HG02678 (cell line): ENCODE measurements around the gene MBD3.

ENCODE experiments used
- ATAC-seq: cut with Tn5 transposase; IDR thresholded peaks from one replicate; pipeline ENCODE4 v1.9.1; 2021; ENCODE audit warnings: mild to moderate bottlenecking, moderate library complexity; ENCODE audit not compliant: unreplicated experiment

Gene MBD3

DNA sequence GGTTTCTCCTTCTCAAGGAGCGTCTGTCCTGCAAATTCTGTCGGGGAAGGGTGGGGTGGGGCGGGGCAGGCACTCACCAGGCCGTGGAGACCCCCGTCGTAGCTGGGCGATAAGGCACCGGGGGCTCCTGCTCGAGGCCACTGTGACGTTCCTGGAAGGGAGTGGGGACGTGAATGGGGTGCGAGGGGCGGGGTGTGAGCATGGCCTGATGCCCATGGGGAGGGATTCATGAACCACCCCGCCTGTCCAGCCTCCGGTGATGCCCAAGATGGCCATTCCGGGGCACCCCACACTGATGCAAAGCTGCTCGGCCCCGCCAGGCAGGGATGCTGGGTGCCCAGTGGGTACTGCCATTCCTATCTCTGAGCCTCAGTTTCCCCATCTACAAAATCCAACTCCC is 27.0 kb upstream of the MBD3 start:
- ATAC-seq: no peak

GRCh38 chr19:1619094-1619439 is 26.4 kb upstream of the MBD3 start:
- no peak for ATAC-seq

DNA sequence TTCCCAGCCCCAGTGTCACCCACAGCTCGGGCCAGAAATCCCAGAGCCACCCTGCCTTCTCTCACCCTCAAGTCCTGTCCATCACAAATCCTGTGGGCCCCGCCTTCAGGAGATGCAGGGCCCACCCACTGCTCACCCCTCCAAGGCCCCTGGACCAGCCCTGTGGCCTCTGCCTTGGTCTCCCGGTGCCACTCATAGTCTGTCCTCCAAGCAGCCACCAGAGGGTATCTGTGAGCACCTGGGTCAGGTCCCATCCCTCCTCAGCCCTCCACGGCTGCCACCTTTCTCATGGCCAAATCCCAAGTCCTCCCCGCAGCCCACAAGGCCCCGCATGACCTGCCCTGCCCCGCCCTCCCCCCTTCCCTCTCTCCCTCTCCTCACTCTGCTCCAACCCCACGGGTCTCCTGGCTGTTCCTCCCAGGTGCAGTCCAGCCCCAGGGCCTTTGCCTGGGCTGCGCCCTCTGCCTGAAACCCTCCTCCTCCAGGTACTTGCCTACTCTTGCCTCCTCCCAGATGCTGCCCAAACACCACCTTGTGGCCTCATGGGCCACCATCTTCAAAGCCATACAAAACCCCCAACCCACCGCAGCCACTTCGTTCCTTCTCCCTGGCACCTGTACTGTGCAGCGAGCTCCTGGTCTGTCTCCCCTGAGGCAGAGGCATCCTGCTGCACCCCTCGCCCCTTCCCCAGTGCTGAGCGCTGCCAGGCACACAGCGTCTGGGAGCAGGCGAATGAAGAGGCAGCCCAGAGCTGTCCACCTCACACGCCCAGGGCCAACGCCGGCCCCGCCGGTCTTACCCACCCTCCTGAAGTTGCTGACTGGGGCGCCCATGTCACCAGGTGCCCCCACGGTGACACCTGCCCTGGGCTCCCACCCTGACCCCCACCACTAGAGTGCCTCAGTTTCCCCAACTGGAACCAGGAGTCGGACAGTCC is 25.8 kb upstream of the MBD3 start:
- ATAC-seq: no peak

GRCh38 chr19:1616875-1617274 is 24.2 kb upstream of the MBD3 start:
- no peak for ATAC-seq

GRCh38 chr19:1616396-1616795 is 23.7 kb upstream of the MBD3 start:
- ATAC-seq: no peak

DNA sequence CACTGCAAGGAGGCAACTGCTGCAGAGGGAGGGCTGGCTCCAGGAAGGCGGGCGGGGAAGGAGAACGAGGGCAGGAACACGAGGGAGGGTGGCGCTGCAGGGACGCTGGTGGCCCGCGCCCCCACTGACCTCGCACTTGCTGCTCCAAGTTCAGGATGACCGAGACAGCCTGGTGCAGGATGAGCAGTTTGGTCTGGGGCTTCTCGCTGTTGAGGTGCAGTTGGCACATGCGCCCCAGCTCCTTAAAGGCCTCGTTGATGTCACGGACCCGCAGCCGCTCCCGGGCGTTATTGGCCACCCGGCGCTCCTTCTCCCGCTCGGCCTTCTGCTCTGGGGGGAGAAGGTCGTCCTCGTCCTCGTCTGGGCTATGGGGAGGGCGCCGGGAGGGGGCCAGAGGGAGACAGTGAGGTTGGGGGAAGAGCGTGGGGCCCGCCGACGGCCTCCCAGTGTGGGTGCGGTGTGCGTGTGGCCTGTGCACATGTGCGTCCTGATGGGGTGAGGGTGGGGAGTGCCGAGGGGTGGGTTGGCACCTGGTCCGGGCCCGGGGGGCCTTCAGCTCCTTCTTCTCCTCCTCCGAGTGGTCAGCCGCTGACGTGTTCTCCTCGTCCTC is 22.6 kb upstream of the MBD3 start:
- no peak for ATAC-seq

DNA sequence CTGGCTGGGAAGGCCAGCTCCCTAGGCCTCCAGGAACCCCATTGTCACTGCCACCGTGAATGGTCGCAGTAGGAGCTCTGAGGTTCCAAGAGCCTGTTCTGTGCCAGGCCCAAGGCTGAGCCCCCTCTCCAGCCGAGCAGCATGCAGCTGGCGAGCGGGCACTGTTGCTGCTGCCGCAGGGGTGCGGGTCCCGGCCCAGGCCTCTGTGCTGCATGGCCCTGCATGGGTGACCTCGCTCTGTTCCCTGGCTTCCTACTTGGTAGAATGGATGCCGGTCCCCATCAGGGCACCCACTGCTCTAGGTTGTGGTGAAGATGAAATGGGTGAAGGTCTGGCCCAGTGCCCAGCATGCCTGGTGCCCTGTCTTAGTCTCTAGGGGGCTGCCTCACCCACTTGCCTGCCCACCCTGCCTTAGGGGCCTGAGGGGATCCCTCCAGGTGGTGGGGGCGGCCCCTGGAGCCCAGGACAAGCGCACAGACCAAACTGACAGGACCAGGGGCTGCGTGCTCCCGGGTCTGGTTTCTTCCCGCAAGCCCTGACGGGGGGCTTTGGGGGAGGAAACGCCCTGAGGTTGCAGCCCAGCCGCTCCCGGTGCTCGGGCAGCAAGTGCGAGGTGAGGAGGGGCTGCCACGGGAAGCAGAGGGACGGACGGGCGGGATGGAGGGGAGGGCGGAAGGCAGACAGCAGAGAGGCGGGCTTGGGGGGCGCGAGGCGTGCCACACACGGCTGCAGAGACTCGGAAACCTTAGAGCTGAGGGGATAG is 21.3 kb upstream of the MBD3 start:
- ATAC-seq: no peak

GRCh38 chr19:1613146-1613545 is 20.5 kb upstream of the MBD3 start:
- no peak for ATAC-seq

GRCh38 chr19:1612114-1613086 is 19.7 kb upstream of the MBD3 start:
- no peak for ATAC-seq

GRCh38 chr19:1611353-1611752 is 18.7 kb upstream of the MBD3 start:
- no peak for ATAC-seq

DNA sequence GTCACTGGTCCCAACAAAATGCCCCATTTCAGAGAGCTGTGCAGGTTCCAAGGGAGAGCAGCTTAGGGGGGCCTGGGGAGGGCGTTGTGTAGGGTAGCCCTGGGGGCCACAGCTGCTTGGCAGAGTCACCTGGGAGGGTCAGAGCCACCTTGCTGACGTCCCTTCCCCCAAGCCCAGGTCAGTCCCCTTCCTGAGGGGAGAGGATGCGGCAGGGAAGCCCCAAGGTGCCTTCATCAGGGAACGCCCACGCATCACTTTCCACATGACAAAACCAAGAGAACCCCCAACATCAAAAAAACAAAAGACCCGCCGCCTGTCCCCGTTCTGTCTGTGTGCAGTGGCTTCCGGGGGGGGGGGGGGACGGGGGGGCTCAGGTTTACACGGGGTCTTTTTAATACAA is 17.9 kb upstream of the MBD3 start:
- no peak for ATAC-seq

- no peak for ATAC-seq
Observed at GRCh38 chr19:1609680-1610474, 17.2 kb upstream of the MBD3 start.

GRCh38 chr19:1609103-1609396 is 16.4 kb upstream of the MBD3 start:
- ATAC-seq: no peak

DNA sequence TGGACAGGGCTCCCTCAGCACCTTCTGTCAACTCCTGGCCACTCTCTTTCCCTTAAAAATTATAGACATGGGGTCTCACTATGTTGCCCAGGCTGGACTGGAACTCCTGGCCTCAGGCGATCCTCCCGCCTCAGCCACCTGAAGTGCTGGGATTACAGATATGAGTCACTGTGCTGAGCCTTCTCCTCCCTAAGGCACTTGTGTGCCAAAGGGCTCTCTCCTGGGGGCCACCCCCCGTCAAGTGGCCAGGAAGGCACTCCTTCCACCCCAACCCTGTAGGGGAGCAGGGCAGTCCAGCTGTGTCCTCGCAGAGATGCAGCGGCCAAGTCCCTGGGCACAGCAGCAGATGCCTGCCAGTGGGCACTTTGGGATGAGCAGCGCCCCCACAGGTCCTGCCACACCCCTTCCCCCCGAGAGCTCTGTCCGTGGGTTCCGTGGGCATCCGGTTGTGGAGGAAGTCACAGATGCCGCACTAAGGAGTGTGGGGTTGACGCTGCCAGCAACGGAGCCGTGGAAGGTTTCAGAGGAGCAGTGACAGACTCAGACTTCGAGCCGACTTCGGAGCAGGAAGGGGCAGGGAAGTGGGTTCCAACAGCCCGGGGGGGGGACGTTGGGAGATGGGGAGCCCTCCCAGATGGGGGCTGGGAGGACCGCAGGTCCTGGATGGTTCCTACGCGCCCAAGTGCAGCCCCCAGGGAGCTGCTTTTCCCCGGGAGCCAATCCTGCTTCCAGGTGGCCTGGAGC is 15.9 kb upstream of the MBD3 start:
- no peak for ATAC-seq

- ATAC-seq: no peak
Observed at GRCh38 chr19:1606138-1606651, 13.5 kb upstream of the MBD3 start.

DNA sequence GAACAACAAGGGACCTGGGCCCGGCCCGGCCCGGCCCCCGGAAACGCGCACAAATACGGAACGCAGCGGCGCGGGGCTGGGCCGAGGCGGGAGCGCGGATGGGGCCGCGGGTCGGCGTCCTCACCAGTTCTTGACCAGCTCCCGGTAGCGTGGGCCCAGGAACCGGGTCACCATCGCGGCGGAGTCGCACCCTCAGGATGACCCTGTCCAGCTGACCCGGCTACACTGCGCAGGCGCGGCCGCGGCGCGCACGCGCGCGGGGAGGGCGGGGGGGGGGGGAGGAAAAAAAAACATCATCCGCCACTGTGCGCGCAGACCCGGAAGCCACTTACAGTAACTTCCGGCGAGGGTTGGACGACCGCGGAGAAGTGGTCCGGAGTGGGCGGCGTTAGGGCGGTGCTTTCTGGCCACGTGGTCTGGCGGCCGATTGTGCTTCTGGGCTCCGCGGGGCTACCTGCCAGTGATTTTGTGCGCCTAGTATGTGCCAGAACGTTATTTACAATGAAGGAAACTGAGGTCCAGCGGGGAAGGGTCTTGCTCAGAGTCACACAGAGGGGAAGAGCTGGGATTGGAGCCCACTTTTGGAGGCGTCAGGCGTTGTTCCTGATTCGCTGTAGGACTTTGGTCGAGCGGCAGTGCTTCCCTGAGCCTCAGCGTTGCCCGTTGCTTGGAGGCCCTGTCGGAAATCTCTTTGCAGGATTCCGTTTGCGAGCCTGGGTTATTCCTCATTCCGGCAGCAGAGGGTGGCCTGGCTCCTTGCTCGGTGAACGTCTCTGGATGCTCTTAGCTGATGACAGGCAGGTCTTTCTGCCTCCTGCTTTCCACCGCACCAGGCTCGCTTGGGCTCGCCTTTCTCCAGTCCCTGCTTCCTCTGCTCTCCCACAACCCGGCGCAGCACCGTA is 12.8 kb upstream of the MBD3 start, which contains the start of gene UQCR11:
UQCR11 (minus strand) TSS at position 227 of the 902 bp plus-strand sequence; CDS start at position 174, 53 bp downstream.
- peak; percentile 77 for ATAC-seq

DNA sequence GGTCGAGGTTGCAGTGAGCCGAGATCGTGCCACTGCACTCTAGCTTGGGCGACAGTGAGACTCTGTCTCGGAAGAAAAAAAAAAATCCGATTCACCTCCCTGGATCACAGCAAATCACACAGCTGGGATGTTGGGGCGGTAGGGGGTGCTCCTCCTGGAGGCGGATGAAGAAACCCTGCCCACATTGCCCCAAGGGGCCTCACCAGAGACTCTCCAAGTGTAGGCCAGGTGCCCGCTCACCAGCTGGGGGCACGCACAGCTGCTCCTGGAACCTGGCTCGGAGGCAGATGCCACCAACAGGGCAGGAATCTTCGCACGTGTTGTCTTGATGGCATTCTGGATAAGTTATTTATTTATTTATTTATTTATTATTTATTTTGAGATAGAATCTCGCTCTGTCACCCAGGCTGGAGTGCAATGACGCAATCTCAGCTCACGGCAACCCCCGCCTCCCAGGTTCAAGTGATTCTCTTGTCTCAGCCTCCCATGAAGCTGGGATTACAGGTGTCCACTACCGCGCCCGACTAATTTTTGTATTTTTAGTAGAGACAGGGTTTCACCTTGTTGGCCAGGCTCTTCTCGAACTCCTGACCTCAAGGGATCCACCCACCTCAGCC is 9.5 kb upstream of the MBD3 start:
- ATAC-seq: no peak
